Endothelial cell of umbilical vein (primary cell): Measurements from ENCODE around the gene SLC9B1. TPM values are rescaled to one million over a fixed set of nuclear protein-coding genes. Genes with fewer than 3 reads are reported as not detected.

Experiments
- BruUV-seq: library from RNA; stranded (reverse); fragments of 400-500 nt; replicated peaks from 2 replicates; lab custom pipeline; 2021; lab: Mats Ljungman, UMichigan
- CTCF ChIA-PET: fragments of 300-600, 350-600 bp; sonication (Branson Sonifier 250); formaldehyde crosslinking; loops from one replicate; lab custom pipeline; 2021; ENCODE audit warnings: antibody characterized with exemption, inconsistent platforms; lab: Charles Lee
- POLR2A ChIA-PET: fragments of 300-600, 350-600 bp; sonication (Branson Sonifier 250); formaldehyde crosslinking; loops from one replicate; lab custom pipeline; 2021; ENCODE audit warnings: antibody characterized with exemption, inconsistent platforms; lab: Charles Lee
- DNase-seq: peaks from one replicate; pipeline ENCODE4 v3.0.0-alpha.2; 2011; ENCODE audit warnings: low read depth, low spot score
- FAIRE-seq: peaks from 2 replicates; lab custom pipeline; 2011; peaks lifted over from hg19 to GRCh38; lab: Jason Lieb, UNC
- H2AFZ ChIP-seq: 2 replicates; pipeline ENCODE4 v1.6.0; 2012; ENCODE audit warnings: low read depth, low read length, control low read depth, inconsistent platforms
- H3K27ac ChIP-seq: 2 replicates; pipeline ENCODE4 v1.5.1; 2011; ENCODE audit warnings: low read depth, mild to moderate bottlenecking, control low read depth, low read length, moderate library complexity; ENCODE audit not compliant: insufficient read depth
- H3K27me3 ChIP-seq, 2 experiments: 2 replicates each; pipeline versions ENCODE4 v1.6.0 to v1.6.1; 2011; ENCODE audit warnings: low read length in 2 of 2, mixed read lengths in 1 of 2; ENCODE audit not compliant: control insufficient read depth in 2 of 2, insufficient read depth in 2 of 2
- H3K36me3 ChIP-seq, 2 experiments: 2 replicates in 1 of 2; 3 replicates in 1 of 2; pipeline ENCODE4 v1.5.1; 2011; ENCODE audit warnings: low read length in 2 of 2, mild to moderate bottlenecking in 1 of 2, moderate library complexity in 1 of 2; ENCODE audit not compliant: control insufficient read depth in 2 of 2, insufficient read depth in 2 of 2; ENCODE audit errors: extremely low read depth in 1 of 2
- H3K4me1 ChIP-seq: 3 replicates; pipeline ENCODE4 v1.5.1; 2011; ENCODE audit warnings: mild to moderate bottlenecking, low read length; ENCODE audit not compliant: control insufficient read depth, insufficient read depth; ENCODE audit errors: extremely low read depth
- H3K4me2 ChIP-seq: 2 replicates; pipeline ENCODE4 v1.6.1; 2011; ENCODE audit warnings: low read length, control low read depth, mixed read lengths; ENCODE audit not compliant: insufficient read depth
- H3K4me3 ChIP-seq, 3 experiments: fragments of 200-600 bp in 1 of 3; sonication (generic), shearing (Covaris generic) in 1 of 3; replicated peaks in 1 of 3; 2 replicates each; pipeline ENCODE4 v1.5.1; 2011 to 2016; ENCODE audit warnings: control low read depth in 3 of 3, low read length in 3 of 3, mild to moderate bottlenecking in 2 of 3, inconsistent platforms in 1 of 3, low read depth in 1 of 3, moderate library complexity in 1 of 3; ENCODE audit not compliant: insufficient read depth in 1 of 3
- H3K79me2 ChIP-seq: 2 replicates; pipeline ENCODE4 v1.6.0; 2012; ENCODE audit warnings: low read length, inconsistent platforms; ENCODE audit not compliant: control insufficient read depth, insufficient read depth
- H3K9ac ChIP-seq: replicated peaks from 2 replicates; pipeline ENCODE3; 2011; ENCODE audit warnings: low read length, control low read depth; ENCODE audit not compliant: insufficient read depth; ENCODE audit errors: extremely low read depth
- H3K9me1 ChIP-seq: replicated peaks from 3 replicates; pipeline ENCODE4 v1.6.0; 2011; ENCODE audit warnings: mild to moderate bottlenecking, low read length; ENCODE audit not compliant: control insufficient read depth, insufficient read depth; ENCODE audit errors: extremely low read depth
- H3K9me3 ChIP-seq: replicated peaks from 2 replicates; pipeline ENCODE4 v1.5.1; 2012; ENCODE audit warnings: low read length, inconsistent platforms; ENCODE audit not compliant: control insufficient read depth, insufficient read depth
- H4K20me1 ChIP-seq: replicated peaks from 2 replicates; pipeline ENCODE3; 2011; ENCODE audit warnings: mild to moderate bottlenecking, low read length; ENCODE audit not compliant: control insufficient read depth, insufficient read depth; ENCODE audit errors: extremely low read depth
- CTCF ChIP-seq, 2 donors: IDR thresholded peaks; 1 replicate in 1 of 2; 2 replicates in 1 of 2; pipeline ENCODE4 v1.5.1; 2011; ENCODE audit warnings: low read length in 2 of 2, mild to moderate bottlenecking in 2 of 2, moderate library complexity in 2 of 2, control low read depth in 1 of 2, inconsistent platforms in 1 of 2, low read depth in 1 of 2; ENCODE audit not compliant: insufficient read depth in 1 of 2; ENCODE audit errors: extremely low read depth in 1 of 2
- EZH2 ChIP-seq: IDR thresholded peaks from 2 replicates; pipeline ENCODE4 v1.6.1; 2012; ENCODE audit warnings: borderline replicate concordance, low read depth, mild to moderate bottlenecking, moderate library complexity, low read length, inconsistent platforms; ENCODE audit not compliant: severe bottlenecking
- FOS ChIP-seq: IDR thresholded peaks from 2 replicates; pipeline ENCODE4 v1.6.1; 2011; ENCODE audit warnings: mild to moderate bottlenecking, low read length, moderate library complexity, borderline replicate concordance; ENCODE audit not compliant: insufficient read depth
- GATA2 ChIP-seq: IDR thresholded peaks from 2 replicates; pipeline ENCODE4 v1.7.0; 2011; ENCODE audit warnings: low read depth, mild to moderate bottlenecking, moderate library complexity, mixed read lengths, low read length; ENCODE audit not compliant: insufficient read length, insufficient read depth
- JUN ChIP-seq: IDR thresholded peaks from 2 replicates; pipeline ENCODE4 v1.6.1; 2011; ENCODE audit warnings: borderline replicate concordance, low read depth; ENCODE audit not compliant: insufficient read length, insufficient read depth
- MYC ChIP-seq: IDR thresholded peaks from one replicate; pipeline ENCODE4 v1.6.1; 2011; ENCODE audit warnings: mild to moderate bottlenecking, low read depth, low read length
- POLR2A ChIP-seq: IDR thresholded peaks from 2 replicates; pipeline ENCODE4 v1.6.1; 2012; ENCODE audit warnings: low read depth, mild to moderate bottlenecking, control low read depth, low read length
- POLR2AphosphoS5 ChIP-seq: IDR thresholded peaks from 2 replicates; pipeline ENCODE4 v1.6.1; 2012; ENCODE audit warnings: low read depth, mild to moderate bottlenecking, control low read depth, low read length, moderate library complexity; ENCODE audit not compliant: insufficient read depth
- dilution Hi-C: fragments of 300-500 bp; cut with MboI; formaldehyde crosslinking; loops from one replicate; pipeline ENCODE4 v1.15.0; 2019; ENCODE audit warnings: low sequenced_read_pairs; ENCODE audit not compliant: extremely low pct_ligation_motif_present
- intact Hi-C: fragments of 100-400 bp; cut with micrococcal nuclease; formaldehyde crosslinking; loops from one replicate; pipeline ENCODE4 v1.10.0; 2022
- polyA plus RNA-seq, 4 experiments: library from polyadenylated mRNA; depleted of rRNA in 3 of 4; stranded (reverse) in 3 of 4; unstranded in 1 of 4; fragments of >200 nt; gene quantifications; 2 replicates each; pipeline versions ENCODE4 v1.2.1 to v1.2.3, GENCODE V29; 2011 to 2012; ENCODE audit warnings: missing spikeins in 1 of 4
- total RNA-seq: library from RNA; stranded (reverse); gene quantifications from 2 replicates; pipeline ENCODE4 v1.2.3, GENCODE V29; 2021
- TF ChIP-seq, protein P1 (sequence below): IDR thresholded peaks from 2 replicates; pipeline ENCODE4 v1.6.1; 2011; ENCODE audit not compliant: insufficient read depth, insufficient read length

The SLC9B1 gene
- total and polyA plus RNA-seq, 2 donors (not counting 3 experiments of a cell fraction or from before 2014, with no cell fraction given): 0.19 to 0.49 TPM

DNA sequence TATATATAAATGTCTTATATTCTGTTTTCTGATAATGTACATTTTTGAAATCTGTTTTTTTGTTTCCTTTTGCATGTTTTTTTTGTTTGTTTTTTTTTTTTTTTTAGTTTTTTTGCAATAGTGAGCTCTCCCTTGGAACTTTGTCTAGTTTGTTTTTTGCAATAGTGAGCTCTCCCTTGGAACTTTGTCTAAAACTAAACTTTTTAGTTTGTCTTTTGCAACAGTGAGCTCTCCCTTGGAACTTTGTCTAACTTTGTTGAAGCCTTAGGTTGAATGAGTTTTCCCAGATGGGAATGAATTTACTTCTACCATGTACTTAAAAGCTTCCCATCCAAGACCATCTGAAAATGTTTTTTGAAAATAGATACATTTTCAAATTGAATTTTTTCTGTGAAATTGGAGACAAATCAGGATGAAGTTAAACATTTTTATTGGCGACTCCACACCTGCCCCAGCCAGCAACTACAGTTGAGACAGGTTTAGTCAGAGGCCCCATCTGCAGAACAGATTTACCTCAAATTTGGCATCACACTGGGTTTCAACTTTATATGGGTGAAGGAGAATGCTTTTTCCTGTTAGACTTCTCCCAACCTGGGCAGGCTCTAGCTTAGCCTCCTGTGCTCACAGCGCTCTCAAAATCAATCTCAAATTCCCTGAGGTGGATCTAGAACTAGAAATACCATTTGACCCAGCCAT, 41.1 kb upstream of the SLC9B1 start:
- CTCF ChIA-PET: interaction anchor here (0.8 to 0.9 kb wide), 3 partner anchors 8 to 17 kb away, joined by 3 to 4 read pairs (median 3); no protein-coding TSS in a partner anchor
- H3K9me3 ChIP-seq: no peaks in the 10 kb centered on the region
- H4K20me1 ChIP-seq: no peaks in the 10 kb centered on the region
- H3K36me3 ChIP-seq: no peaks in the 10 kb centered on the region
- no peaks in the 10 kb centered on the region for H3K4me1 ChIP-seq
- no peak overlapping the region for H2AFZ ChIP-seq
- no peak overlapping the region for H3K4me2 ChIP-seq
- no TSS peak for BruUV-seq
- no peaks in the 10 kb centered on the region for H3K27me3 ChIP-seq
- no peak overlapping the region for H3K9ac ChIP-seq
- no peak for FAIRE-seq
- H3K9me1 ChIP-seq: no peaks in the 10 kb centered on the region
- H3K4me3 ChIP-seq: no peak overlapping the region
- no peak for DNase-seq
- intact Hi-C loops: no loop called here
- dilution Hi-C loops: no loop called here
- no peaks in the 10 kb centered on the region for H3K79me2 ChIP-seq
- POLR2A ChIA-PET: no interaction called here
- no peak overlapping the region for H3K27ac ChIP-seq
- TF ChIP-seq JUN: no peak
- TF ChIP-seq CTCF (IDR thresholded peaks at IDR 0.05; ENCODE audit: extremely low read depth in 1 of 2, insufficient read depth in 1 of 2, low read depth in 1 of 2, low read length in 2 of 2): no peak
- TF ChIP-seq GATA2: no peak
- no peak for TF ChIP-seq EZH2
- TF ChIP-seq POLR2AphosphoS5: no peak
- TF ChIP-seq MYC: no peak
- TF ChIP-seq, protein P1, sequence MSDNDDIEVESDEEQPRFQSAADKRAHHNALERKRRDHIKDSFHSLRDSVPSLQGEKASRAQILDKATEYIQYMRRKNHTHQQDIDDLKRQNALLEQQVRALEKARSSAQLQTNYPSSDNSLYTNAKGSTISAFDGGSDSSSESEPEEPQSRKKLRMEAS: no peak
- no peak for TF ChIP-seq POLR2A
- TF ChIP-seq FOS: no peak
